Measurements from ENCODE around the gene PTPRD.
"Not testable (repeated sequence)": the region's sequence is repeated elsewhere in the genome, so short reads cannot be mapped to it uniquely, and the experiment has no call there.

PTPRD gene

DNA sequence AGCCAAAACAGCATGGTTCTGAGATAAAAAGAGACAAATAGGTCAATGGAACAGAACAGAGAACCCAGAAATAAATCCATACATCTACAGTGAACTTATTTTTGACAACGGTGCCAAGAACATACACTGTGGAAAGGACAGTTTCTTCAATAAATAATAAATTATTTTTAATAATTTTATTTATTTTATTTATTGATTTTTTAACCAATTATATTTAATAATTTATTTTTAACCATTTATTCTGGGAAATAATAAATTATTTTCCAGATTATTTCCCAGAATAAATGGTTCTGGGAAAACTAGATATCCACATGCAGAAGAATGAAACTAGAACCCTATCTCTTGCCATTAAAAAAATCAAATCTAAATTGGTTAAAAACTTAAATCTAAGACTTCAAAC lies 1669.4 kb downstream of the PTPRD start:
- DNase-seq, result no peak

DNA sequence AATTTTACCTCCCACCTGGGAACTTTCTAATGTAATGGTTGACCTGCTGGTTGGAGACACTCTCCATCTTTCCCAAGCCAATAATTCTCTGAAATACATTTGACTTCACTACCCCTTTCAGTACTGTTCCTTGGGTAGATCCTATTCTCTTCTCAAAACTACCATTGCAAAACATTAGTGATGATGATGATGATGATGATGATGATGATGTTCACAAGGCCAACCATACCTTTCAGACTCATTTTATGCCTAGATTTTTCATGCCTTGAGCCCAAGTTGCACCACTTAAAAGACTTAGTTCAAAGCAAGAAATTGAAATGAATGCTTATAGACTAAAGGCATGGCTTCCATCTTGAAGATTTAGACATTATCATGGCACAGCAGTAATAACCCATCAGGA lies 1672.2 kb downstream of the PTPRD start:
- DNase-seq, result no peak

DNA sequence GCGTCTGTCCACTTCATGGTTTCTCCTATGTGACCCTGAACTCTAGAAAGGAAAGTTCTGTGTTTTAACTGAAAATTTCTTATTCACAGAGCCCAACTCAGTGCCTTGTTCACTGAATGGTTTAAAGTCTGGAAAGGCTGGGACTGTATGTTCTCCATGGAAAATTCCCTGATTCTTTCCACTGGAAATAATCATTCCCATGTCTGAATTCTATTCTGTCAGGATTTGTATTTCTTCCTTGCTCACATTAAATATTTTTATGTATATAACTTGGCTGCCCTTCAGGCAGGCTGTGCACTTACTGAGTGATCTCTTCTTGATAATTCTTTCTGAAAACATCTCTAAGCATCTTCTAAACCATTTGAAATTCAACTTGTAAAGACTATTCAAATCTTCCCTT lies 1686.3 kb downstream of the PTPRD start:
- DNase-seq, result no peak

DNA sequence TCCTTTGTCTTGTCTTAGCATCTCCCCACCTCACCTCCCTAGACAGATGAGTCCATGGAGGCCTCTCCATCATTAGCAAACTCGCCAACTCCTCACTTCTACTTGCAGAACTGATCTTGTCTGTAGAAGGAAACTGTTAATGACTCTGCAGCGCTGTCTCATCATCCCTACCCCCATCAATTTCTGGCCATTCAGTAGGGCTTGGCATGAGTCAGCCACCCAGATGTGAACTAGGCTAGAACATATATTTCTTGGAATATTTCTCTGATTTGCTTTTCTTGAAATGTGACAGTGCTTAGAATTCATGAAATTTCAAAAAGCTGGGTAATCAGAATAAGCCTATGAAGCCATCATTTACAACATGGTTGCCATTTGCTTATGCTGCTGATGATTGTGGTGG lies 1688.2 kb downstream of the PTPRD start:
- DNase-seq, result no peak

DNA sequence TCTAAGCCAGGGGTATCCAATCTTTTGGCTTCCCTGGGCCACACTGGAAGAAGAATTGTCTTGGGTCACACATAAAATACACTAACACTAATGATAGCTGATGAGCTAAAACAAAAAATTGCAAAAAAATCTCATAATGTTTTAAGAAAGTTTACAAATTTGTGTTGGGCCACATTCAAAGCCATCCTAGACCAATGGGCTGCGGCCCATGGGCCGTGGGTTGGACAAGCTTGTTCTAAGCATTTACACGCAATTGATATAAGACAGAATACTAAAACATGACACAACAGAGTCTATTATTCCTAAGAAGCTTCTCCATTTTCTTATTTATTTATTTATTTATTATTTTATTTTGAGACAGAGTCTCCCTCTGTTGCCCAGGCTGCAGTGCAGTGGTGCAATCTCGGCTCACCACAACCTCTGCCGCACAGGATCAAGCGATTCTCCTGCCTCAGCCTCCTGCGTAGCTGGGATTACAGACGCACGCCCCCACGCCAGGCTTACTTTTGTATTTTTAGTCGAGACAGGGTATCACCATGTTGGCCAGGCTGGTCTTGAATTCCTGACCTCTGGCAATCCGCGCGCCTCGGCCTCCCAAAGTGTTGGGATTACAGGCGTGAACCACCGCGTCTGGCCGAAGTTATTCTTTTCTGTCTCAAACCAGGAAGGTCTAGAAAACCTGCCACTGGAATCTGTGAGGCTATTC lies 1692.2 kb downstream of the PTPRD start:
- not testable (repeated sequence) for DNase-seq

DNA sequence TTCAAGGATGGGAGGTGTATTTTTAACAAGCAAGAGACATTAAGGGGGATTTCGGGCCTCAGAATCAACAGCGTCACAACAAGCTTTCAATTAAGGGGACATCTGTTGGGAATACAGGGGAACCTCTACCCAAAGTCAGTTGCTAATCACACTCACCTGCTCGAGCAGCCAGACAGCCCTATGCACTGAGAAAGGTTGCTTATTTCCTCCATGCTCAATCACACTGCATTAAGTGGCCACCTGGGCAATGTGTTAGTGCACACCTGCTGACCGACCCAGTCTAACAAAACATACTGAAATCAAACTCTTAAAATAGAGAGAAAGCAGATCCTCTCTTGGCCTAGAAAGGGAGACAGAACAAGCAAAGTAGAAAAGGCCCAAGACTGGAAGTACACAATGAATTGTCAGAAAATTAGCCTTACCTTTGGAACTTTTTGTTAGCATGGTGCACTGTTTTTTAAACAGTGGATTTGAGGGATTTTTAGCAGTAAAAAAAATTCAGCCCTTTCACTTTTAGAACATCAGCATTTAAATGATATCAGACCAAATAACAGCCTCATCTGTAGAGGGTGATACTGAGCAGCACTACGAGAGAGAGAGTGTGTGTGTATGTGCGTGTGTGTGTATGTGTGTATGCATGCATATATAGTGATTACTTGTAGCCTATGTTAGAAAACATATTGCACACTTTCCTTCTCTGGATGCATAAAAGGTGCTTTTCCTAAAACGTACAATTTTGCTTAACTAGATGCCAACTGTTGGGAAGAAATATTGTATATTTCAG lies 1694.7 kb downstream of the PTPRD start:
- no peak for DNase-seq

DNA sequence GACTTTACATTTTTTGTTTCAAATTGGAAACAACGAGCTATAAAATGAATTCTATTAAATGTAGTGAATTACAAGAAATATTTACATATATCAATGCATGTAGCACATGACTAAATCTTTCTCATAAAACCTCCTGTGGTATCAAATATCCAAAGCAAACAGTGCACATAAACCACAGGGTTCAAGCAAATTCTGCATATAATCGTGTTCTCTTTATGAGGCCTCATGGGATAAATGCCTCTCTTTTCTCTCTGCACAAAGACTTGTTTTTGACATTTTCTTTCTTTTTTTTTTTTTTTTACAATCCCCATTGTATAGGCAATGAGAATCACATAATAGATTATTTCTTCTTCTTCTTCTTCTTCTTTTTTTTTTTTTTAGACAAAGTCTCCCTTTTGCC lies 1696.0 kb downstream of the PTPRD start:
- DNase-seq, result no peak

DNA sequence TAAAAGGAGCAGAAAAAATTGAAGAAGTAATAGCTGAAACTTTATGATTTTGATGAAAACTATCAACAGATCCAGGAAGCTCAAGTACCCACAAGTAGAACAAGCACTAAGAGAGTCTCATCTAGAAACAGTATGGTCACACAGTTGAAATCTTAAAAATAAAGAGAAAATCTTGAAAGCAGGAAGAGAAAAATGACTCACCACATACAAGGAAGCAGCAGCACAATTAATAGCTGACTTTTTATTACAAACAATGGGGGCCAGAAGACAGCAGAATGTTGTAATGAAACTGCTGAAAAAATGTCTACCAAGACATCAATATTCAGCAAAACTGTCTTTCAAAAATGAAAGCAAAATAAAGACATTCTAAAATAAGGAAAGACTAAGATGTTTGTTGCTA lies 1704.9 kb downstream of the PTPRD start:
- DNase-seq, result no peak

DNA sequence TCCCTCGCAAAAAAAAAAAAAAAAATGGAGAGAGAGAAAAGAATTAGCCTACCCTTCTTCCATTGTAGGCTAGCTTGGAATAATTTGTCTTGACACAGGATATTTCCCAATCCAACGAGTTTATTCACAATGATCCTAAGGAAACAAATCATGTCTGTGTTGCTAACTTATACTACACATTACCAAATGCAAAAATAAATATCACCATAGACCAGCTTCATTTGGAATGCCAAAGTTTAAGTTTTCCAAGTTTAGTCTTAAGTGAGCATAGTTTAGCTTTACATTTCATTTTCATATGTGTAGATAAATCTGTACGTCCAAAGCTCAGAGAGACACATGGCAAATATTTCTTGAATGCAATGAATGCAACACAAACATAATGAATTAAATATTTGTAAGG lies 1707.1 kb downstream of the PTPRD start:
- DNase-seq, result no peak

DNA sequence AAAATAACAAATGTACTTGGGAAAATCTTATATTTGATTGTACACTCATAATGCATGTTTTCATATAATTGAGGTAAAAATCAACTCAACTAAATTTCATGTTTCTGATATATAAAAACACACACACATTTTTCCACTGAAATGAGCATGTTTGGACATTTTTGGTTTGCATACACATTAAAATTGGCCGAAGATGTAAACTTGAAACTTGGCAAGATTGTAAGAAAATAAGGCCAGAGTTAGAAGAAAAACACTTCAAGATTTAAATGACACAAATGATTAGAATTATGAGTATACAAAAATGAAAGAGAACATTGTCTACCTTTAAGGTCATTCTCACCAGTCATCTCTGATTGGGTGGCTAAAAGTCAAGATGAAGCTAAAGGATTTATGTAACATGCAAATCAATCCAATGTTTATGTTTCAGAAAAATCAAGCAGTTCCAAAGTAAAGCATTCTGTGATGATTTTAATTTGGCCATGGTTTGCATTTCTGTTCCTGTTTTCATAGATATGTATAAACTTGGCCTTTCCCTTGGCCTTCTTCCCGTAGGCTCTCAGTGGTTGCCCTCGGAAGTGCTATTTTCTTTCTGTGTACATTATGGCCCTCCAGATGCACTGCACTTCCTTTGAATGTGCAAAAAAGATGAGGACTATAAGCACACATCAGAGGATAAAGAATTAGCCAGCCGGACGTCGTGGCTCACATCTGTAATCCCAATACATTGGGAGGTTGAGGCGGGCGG lies 1707.9 kb downstream of the PTPRD start:
- no peak for DNase-seq

DNA sequence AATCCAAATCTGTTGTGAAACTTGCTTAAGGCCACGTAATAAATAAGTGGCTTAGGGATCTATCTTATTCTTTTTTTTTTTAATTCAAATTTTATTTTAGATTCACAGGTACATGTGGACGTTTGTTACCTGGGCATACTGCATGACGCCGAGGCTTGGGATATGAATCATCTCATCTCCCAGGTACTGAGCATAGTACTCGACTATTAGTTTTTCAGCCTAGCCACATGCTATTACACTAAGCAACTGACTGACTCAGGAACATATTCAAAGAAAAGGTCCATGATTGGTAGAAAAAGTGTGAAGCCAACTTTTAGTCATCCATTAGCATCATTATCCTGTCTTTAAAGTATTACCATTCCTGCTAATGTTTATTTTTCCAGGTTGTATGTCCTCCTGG lies 1709.7 kb downstream of the PTPRD start:
- no peak for DNase-seq

DNA sequence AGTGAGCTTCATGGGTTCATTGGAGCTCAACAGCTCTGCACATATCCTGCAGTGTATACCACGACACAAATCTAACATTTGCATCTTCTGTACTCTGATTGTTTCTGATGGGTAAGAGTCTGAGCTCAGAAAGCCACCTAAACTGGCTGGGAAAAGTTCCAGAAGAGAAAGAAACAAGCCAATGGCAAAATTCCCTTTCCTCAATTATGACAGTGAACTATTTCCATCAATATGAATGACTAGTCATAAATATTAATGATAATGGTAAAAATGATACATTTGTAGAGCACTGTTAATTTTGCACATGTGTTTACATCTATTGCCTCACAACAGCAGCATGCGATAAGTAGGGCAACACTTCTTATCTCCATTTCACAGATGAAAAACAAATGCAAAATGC lies 1711.7 kb downstream of the PTPRD start:
- DNase-seq, result no peak

DNA sequence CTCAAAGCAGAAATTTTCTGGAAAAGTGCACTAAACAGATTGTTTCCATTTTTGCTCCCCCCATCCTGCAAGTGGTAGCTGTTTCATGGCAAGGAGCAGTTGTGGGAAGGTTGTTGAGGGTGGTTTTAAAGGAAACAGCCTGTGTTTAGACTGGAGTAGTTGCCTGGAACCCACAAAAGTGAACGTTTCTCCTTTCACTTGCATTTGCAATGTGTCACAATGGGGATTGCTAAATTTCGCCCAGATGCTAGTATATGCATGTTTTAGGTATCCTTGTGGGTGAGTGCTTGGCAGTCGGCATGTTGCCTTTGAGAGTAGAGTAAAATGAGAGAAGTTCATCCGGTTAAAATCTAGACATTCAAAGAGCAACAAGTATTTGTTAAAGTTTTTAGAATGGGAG lies 1713.3 kb downstream of the PTPRD start:
- no peak for DNase-seq

DNA sequence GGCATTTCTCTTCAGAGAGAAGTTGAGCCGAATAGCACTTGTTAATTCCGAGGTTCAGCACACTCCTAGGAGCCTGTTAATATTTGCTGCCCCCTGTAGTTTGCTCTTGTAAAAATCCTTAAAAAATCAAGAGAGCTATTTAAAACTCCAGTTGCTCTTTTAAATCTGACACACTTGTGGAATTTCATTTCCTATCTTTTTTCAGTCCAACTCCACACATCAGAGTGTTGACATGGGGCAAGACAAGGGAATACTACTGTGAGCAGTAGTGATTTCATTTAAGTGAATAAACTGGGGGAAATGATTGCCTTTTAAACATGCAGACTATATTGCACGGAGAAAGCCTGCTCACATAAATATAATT lies 1717.0 kb downstream of the PTPRD start:
- DNase-seq, result no peak

DNA sequence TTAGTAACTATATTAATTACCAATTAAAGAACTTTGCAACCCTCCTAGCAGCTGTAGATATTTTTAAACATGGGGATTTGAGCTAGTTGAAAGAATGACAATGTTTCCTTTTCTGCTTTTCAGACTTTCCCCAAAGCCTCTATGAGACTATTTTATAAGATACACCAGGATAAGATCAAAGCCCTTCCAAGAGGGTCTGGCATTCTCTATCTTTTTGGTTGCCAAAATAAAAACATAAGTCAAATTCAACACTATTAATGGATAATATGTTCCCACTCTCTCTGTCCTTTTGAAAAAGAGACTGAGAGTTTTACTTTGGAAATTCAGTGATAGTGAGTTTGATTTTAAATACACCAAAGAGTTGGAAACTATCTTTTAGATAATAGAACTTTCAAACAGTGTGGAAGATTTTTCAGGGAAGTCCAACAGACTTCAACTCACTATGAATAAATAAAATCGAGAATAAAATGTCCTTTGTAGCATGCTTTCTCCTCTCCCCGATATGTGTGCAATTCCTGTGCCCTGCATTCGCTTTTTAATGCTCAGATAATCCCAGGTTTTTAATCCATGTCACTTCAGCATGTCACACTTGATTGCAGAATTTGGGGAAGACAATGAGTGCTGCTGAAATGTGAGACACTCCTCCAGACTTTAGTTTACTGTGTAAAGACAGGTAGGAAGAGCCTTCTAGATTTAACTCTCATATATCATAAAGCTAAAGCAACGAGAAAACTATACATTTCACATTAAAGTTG lies 1717.5 kb downstream of the PTPRD start:
- DNase-seq, result no peak

DNA sequence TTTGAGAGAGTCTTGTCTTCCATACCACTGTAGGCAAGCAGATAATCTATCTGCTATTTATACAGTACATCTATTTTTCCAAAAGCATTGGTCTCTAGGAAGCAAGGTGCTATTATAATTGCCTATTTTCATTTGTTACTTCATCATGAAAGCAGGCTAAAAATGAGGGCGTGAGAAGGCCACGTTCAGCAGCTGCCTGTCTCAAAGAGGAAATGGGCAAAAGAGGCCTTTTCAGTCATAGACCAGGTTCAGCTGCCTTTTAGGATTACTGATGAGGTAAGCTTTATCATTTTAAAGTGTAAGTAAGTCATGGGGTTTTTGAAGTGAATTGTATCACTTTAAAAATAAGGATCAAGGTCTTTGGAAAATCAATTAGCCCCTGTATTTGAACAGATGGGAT lies 1722.1 kb downstream of the PTPRD start:
- DNase-seq, result no peak

DNA sequence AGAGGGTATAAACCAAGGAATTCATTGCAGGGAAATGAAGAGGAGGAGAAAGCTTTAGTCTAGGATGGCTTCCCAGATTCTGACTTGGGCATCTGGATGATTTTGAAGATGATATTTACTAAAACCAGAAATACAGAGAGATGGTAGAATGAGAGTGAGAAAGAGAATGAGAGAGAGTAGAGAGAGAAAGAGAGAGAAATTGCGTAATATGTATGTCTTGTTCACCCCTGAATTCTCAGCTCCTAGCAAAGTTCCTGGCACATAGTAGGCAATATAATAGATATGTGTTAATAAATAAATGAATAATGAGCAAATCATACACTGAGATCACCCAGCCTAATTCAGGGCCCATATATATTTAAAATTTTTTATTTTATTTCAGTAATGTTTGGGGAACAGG lies 1723.7 kb downstream of the PTPRD start:
- no peak for DNase-seq

DNA sequence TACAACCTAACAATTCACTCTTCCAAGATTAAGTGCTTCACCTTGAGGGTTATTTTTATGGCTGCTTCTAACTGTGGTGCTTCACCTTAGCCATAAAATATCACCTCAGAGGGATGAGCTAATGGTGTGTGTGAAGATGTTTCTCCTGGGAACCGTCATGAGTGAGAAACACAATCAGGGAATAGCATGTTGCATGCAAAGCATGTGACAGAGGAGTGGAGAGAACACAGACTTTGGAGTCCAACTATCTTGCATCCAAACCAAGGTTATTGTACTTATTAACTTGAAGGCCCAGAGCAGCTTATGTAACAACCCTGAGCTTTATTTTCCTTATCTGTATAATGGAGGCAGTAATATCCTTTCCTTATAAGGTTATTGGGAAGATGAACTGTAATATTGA lies 1724.2 kb downstream of the PTPRD start:
- DNase-seq, result no peak

DNA sequence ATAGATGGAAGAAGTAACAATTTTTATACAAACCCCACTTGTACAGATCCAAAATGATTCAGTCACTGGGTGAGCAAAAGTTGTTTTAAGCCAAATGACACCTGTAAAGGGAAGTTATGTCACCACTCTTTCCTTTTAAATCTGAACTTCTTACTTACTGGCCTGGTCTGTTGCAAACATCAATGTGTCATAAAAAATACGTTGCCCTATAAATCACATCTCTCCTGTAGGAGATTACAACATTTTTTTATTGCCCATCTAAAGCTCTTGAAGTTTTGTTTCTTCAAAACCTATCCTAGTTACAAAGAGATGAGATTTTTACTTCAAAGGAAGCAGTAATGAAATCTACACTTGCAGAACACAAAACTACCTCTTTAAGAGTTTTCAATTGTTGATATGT lies 1725.4 kb downstream of the PTPRD start:
- DNase-seq, result no peak

DNA sequence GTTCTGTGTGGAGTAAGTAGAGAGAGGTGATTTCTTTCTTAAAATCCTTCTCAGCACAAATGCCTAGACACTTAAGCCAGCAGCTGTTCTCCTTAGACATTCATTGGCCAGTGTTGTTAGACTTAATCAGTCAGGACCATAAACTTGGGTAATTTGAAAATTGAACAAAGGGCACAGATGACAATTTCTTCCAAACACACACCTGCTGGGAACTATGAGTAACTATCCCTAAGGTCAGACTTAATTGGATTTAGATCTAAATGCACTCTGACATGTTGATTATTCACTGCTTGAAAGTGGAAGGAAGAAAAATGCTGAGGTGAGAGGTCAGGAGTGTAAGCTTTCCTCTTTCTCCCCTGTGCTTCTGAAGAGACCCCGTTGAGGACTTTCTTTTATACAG lies 1729.5 kb downstream of the PTPRD start:
- DNase-seq, result no peak

DNA sequence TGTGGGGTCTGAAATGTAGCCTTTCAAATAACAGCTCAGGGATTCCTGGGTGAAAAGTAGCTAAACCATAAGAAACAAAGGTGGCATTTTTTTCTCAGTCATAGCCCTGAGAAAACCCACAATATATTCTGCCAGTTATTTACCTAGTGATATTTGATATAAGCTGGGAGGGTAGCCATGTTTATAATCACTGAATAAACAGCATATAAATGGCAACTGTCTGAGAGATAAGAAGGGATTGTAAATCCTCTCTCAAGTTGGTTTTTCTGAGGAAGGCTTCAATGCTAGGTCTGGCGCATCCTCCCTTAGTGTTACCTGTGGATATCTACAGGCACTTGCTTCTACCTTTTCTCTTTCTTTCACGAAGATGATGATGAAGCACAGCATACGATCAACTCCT lies 1732.7 kb downstream of the PTPRD start:
- no peak for DNase-seq

DNA sequence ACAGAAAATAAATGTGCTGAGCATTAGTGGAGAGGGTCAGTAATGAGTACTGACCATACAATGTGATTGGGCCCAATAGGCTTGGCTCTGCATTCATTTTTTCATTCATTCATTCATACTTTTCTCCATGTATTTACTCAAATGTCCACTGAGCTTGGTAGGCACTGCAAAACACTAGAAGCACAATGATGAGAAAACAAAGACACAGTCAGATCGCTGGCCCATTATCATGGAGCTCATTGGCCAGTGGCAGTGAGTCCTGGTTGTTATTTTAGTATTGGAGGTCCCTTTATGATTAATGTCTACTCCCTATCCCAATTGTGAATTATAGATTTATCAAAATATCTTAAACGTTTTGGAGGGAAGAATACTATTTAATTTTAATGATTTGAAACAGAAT lies 1733.5 kb downstream of the PTPRD start:
- no peak for DNase-seq

DNA sequence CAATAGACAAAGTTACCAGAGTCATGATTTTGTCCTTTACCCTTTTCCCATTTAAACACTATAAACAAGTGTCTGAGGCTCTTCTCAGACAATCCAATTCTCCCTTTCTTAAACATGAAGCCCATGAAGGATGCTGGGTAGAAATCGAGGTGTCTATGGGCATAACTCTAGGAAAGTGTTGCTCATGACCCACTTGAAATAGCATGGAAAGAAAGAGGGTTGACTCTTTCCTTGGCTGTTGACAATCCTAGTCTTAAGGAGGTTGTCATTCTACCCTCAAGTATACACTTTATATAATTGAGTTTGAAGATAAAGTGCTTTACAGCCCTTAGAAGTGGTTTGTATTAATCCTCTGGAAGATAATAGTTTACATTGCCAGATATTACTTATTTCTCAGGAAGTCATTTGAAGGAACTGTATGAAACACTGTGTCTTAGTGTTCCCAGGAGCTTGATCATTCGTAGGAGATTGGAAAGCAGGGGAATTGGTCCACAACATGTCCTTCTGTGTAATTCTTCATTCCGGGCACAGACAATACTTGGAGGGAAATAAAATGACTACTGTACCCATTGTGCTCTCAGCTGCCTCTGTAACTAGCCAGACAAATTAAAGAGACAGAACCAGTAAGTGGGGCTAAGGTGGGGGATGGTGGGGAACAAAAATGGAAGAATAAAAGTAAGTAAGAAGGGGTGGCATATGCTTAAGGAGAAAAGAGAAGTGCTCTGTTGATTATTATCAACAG lies 1734.9 kb downstream of the PTPRD start:
- no peak for DNase-seq

All from stimulated activated CD4-positive, alpha-beta T cell treated with anti-CD3 and anti-CD28 coated beads, Interleukin-2, amount 100 ng/mL, for 24 hours (primary cell).